Mammary epithelial cell (primary cell): ENCODE measurements around the gene KAT6B.

Experiments used
- EZH2 ChIP-seq: IDR thresholded peaks from 2 replicates; pipeline ENCODE4 v1.6.1; 2012; ENCODE audit warnings: low read length, inconsistent platforms, borderline replicate concordance
- TF ChIP-seq, protein P1 (sequence below), 2 donors: IDR thresholded peaks in 1 of 2; conservative IDR thresholded peaks in 1 of 2; 2 replicates each; pipeline ENCODE4 v1.5.1; 2011 to 2012; ENCODE audit warnings: inconsistent platforms in 2 of 2, low read length in 2 of 2, mild to moderate bottlenecking in 2 of 2, control low read depth in 1 of 2, low read depth in 1 of 2; ENCODE audit not compliant: insufficient read depth in 1 of 2; ENCODE audit errors: extremely low read depth in 1 of 2

DNA sequence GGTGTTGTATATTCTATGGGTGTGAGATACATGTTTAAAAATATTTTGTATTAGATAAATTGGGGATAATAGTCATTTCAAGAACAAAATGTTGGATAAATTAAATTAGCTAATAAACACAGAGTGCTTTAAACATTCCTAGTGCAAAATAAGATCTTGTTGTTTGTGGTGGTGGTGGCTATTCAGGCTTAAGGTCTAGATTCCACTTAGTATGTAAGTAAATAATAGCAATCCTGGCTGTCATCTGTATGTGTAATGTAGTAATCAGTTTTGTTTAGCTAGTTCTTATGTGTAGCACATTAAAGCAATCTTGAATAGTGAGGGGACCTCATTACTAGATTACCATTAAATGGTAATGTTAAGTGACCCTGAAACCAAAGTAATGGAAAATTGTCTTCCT, 48.7 kb downstream of the KAT6B start:
- no peak for TF ChIP-seq EZH2
- TF ChIP-seq, protein P1, sequence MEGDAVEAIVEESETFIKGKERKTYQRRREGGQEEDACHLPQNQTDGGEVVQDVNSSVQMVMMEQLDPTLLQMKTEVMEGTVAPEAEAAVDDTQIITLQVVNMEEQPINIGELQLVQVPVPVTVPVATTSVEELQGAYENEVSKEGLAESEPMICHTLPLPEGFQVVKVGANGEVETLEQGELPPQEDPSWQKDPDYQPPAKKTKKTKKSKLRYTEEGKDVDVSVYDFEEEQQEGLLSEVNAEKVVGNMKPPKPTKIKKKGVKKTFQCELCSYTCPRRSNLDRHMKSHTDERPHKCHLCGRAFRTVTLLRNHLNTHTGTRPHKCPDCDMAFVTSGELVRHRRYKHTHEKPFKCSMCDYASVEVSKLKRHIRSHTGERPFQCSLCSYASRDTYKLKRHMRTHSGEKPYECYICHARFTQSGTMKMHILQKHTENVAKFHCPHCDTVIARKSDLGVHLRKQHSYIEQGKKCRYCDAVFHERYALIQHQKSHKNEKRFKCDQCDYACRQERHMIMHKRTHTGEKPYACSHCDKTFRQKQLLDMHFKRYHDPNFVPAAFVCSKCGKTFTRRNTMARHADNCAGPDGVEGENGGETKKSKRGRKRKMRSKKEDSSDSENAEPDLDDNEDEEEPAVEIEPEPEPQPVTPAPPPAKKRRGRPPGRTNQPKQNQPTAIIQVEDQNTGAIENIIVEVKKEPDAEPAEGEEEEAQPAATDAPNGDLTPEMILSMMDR (conservative IDR thresholded peaks at IDR 0.05 in 1 of 2, IDR thresholded peaks at IDR 0.05 in 1 of 2; ENCODE audit: extremely low read depth in 1 of 2, insufficient read depth in 1 of 2, low read depth in 1 of 2, low read length in 2 of 2): no peak
